ENCODE data around the gene NDUFS2. TPM values are rescaled to one million over a fixed set of nuclear protein-coding genes. Genes with fewer than 3 reads are reported as not detected.
"Not testable (repeated sequence)": the region's sequence is repeated elsewhere in the genome, so short reads cannot be mapped to it uniquely, and the experiment has no call there.

Gene NDUFS2
- total and polyA plus RNA-seq, 11 donors = 157 to 460 (median 289) TPM

- intact Hi-C loops (cut with DNase I) = no loop called here
- no peaks in the 10 kb centered on the region for H3K36me3 ChIP-seq
- no peaks in the 10 kb centered on the region for H3K4me1 ChIP-seq
- H3K27ac ChIP-seq = no peak within 1 kb of the TSS
- DNase-seq (no peak), ATAC-seq (no peak)
- TF ChIP-seq CTCF (IDR thresholded peaks at IDR 0.05) (no peak), POLR2A (IDR thresholded peaks at IDR 0.05) (no peak)
- H3K9me3 ChIP-seq = no peaks in the 10 kb centered on the region
- no peak within 1 kb of the TSS for H3K4me3 ChIP-seq
- WGBS, 4 donors = 62 to 75% (median 70%) methylated on average over 3 to 4 of the region's 4 CpGs
- no peaks in the 10 kb centered on the region for H3K27me3 ChIP-seq
These were observed 35.9 kb downstream of the NDUFS2 start, which contains the start of gene NR1I3 for GRCh38 chr1:161238039-161238473. TSS of gene NR1I3 (minus strand) at chr1:161238203. CDS start at chr1:161236565, 1,638 bp downstream.

- no peaks in the 10 kb centered on the region for H3K27me3 ChIP-seq
- H3K27ac ChIP-seq = no peak overlapping the region
- intact Hi-C loops (cut with DNase I) = no loop called here
- DNase-seq = no peak
- TF ChIP-seq CTCF (IDR thresholded peaks at IDR 0.05) (no peak), POLR2A (IDR thresholded peaks at IDR 0.05) (no peak)
- H3K4me3 ChIP-seq = no peak overlapping the region
- no peak for ATAC-seq
- 63 to 84% (median 68%) methylated on average over 3 of the region's 3 CpGs for WGBS, 4 donors
- H3K36me3 ChIP-seq = no peaks in the 10 kb centered on the region
- H3K9me3 ChIP-seq = no peaks in the 10 kb centered on the region
- no peaks in the 10 kb centered on the region for H3K4me1 ChIP-seq
These were observed 39.5 kb downstream of the NDUFS2 start for GRCh38 chr1:161241682-161242081.

GRCh38 chr1:161242313-161242712 is 40.1 kb downstream of the NDUFS2 start:
- Histone ChIP-seq H3K9me3 (no peaks in the 10 kb centered on the region), H3K27me3 (no peaks in the 10 kb centered on the region), H3K4me3 (no peak overlapping the region), H3K36me3 (no peaks in the 10 kb centered on the region), H3K27ac (no peak overlapping the region), H3K4me1 (no peaks in the 10 kb centered on the region)
- intact Hi-C loops (cut with DNase I) = no loop called here
- ATAC-seq (no peak), DNase-seq (no peak)
- 77 to 82% (median 80%) methylated on average over 2 of the region's 2 CpGs for WGBS, 4 donors
- no peak for TF ChIP-seq CTCF (IDR thresholded peaks at IDR 0.05)
- TF ChIP-seq POLR2A (IDR thresholded peaks at IDR 0.05) = no peak

GRCh38 chr1:161244888-161245287 is 42.7 kb downstream of the NDUFS2 start:
- Histone ChIP-seq H3K36me3 (no peaks in the 10 kb centered on the region), H3K27me3 (no peaks in the 10 kb centered on the region), H3K9me3 (no peaks in the 10 kb centered on the region), H3K4me3 (no peak overlapping the region), H3K27ac (no peak overlapping the region), H3K4me1 (no peaks in the 10 kb centered on the region)
- intact Hi-C loops (cut with DNase I) = no loop called here
- DNase-seq (no peak), ATAC-seq (no peak)
- no peak for TF ChIP-seq POLR2A (IDR thresholded peaks at IDR 0.05)
- no peak for TF ChIP-seq CTCF (IDR thresholded peaks at IDR 0.05)
- WGBS, 4 donors = 81 to 94% (median 88%) methylated on average over 4 of the region's 4 CpGs

- DNase-seq; H3K27me3 ChIP-seq; intact Hi-C loops (cut with DNase I); H3K27ac ChIP-seq; H3K4me3 ChIP-seq; ATAC-seq; H3K4me1 ChIP-seq; H3K36me3 ChIP-seq: not testable (repeated sequence)
- 72 to 79% (median 74%) methylated on average over 5 of the region's 5 CpGs for WGBS, 4 donors
- peaks cover 0 to 14% (median 4%) of the 10 kb centered on the region in 12 donors for H3K9me3 ChIP-seq
These were observed 47.9 kb downstream of the NDUFS2 start for GRCh38 chr1:161250100-161250499.
